GM12892 (cell line): ENCODE results near the gene FBXL13.

Experiments
- POLR2A ChIP-seq: IDR thresholded peaks from 2 replicates; pipeline ENCODE4 v1.6.1; 2011; ENCODE audit warnings: low read depth, low read length, control low read depth
- POLR2AphosphoS5 ChIP-seq: IDR thresholded peaks from 2 replicates; pipeline ENCODE4 v1.6.1; 2011; ENCODE audit warnings: low read depth, low read length, control low read depth
- TAF1 ChIP-seq: IDR thresholded peaks from 2 replicates; pipeline ENCODE4 v1.6.1; 2011; ENCODE audit warnings: low read depth, mild to moderate bottlenecking, control low read depth, low read length, borderline replicate concordance

DNA sequence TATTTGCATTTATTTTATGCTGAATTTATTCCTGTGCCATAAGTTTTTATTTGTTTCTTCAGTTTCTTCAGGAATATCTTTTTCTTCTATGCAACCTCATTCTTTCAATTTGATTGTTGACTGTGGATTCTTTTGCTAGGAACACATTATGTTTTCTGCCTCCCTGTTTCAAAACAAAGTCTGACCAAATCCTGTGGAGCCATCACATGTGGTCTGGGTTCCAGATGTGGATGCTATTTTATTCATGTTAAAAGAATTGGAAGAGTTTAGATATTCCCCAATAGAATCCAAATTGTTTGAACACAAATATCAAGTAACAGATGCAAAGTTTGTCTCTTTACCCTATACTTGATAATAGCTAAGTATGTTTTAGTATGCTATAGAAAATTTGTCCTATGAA, 218.6 kb downstream of the FBXL13 start:
- TF ChIP-seq POLR2A: no peak
- no peak for TF ChIP-seq TAF1
- no peak for TF ChIP-seq POLR2AphosphoS5
